ENCODE results near the gene BIN2. TPM values are rescaled to one million over a fixed set of nuclear protein-coding genes. Genes with fewer than 3 reads are reported as not detected.

The BIN2 gene
- total and polyA plus RNA-seq, 9 of the 15 experiments (the other 6 are each of a cell fraction or from before 2014, with no cell fraction given) = 0.04 to 0.39 (median 0.25) TPM; not detected in 1

- TF ChIP-seq CREBBP (IDR thresholded peaks at IDR 0.05; ENCODE audit: low read depth, low read length) (no peak), HES1 (IDR thresholded peaks at IDR 0.05; ENCODE audit: low read depth) (0 out of 2 replicates have a peak, but pooled peaks have one; percentile 52), RHOXF2B (CRISPR knock-in tag; conservative IDR thresholded peaks at IDR 0.05) (0 out of 2 replicates have a peak, but pooled peaks have one; percentile 71), ZNF41 (CRISPR knock-in tag; conservative IDR thresholded peaks at IDR 0.05) (0 out of 2 replicates have a peak, but pooled peaks have one; percentile 52), ZNF785 (CRISPR knock-in tag; IDR thresholded peaks at IDR 0.05) (no peak), RNF219 (CRISPR knock-in tag; IDR thresholded peaks at IDR 0.05) (0 out of 2 replicates have a peak, but pooled peaks have one; percentile 50), ZNF76 (CRISPR knock-in tag; IDR thresholded peaks at IDR 0.05; ENCODE audit: borderline replicate concordance) (peak; percentile 51; the same call in 1 of the 2 replicates), ETV1 (tag; conservative IDR thresholded peaks at IDR 0.05; ENCODE audit: low read depth) (peak; percentile 97), THAP7 (CRISPR knock-in tag; IDR thresholded peaks at IDR 0.05) (no peak), ZNF444 (CRISPR knock-in tag; IDR thresholded peaks at IDR 0.05) (0 out of 2 replicates have a peak, but pooled peaks have one; percentile 49), ZNF395 (CRISPR knock-in tag; IDR thresholded peaks at IDR 0.05) (peak; percentile 87), RFX1 (IDR thresholded peaks at IDR 0.05) (no peak), ZNF518B (CRISPR knock-in tag; IDR thresholded peaks at IDR 0.05) (no peak), RBM39 (optimal IDR thresholded peaks at IDR 0.05; ENCODE audit: low read depth, low read length) (no peak), CAMTA2 (CRISPR knock-in tag; conservative IDR thresholded peaks at IDR 0.05) (no peak), ZNF79 (CRISPR knock-in tag; IDR thresholded peaks at IDR 0.05; ENCODE audit: low read depth) (peak; percentile 70; the same call in 1 of the 2 replicates), MAZ (CRISPR knock-in tag; conservative IDR thresholded peaks at IDR 0.05 in 1 of 2, IDR thresholded peaks at IDR 0.05 in 1 of 2) (0 out of 4 replicates have a peak, but pooled peaks of 1 of the 2 experiments have one; percentile 74)
Observed at GRCh38 chr12:51246254-51246853, 77.6 kb downstream of the BIN2 start (continued).

Data from K562 (cell line).